Prostate gland (tissue), 2 donors: ENCODE results near the gene SIPA1L2.

Source experiments
- CTCF ChIP-seq, 4 experiments: fragments of 200-600 bp in 2 of 4; fragments of 450-650 bp in 2 of 4; sonication (generic) in 2 of 4; IDR thresholded peaks; 1 replicate in 3 of 4; 2 replicates in 1 of 4; pipeline ENCODE4 v1.5.1; 2016 to 2019; ENCODE audit warnings: antibody characterized with exemption in 4 of 4, mild to moderate bottlenecking in 2 of 4, moderate library complexity in 2 of 4
- POLR2A ChIP-seq: fragments of 450-650 bp; IDR thresholded peaks from one replicate; pipeline ENCODE4 v1.6.1; 2016; ENCODE audit warnings: antibody characterized with exemption, mild to moderate bottlenecking
- POLR2AphosphoS5 ChIP-seq: sonication (generic); formaldehyde crosslinking; IDR thresholded peaks from one replicate; pipeline ENCODE4 v1.6.1; 2017; ENCODE audit warnings: antibody characterized with exemption

- TF ChIP-seq POLR2A (no peak), CTCF (IDR thresholded peaks at IDR 0.05) (no peak), POLR2AphosphoS5 (no peak)
Measured at GRCh38 chr1:232673256-232673655, 43.3 kb upstream of the SIPA1L2 start.
